GM19395 (cell line): ENCODE results near the gene TSPAN4.

Experiments used
- ATAC-seq: cut with Tn5 transposase; IDR thresholded peaks from one replicate; pipeline ENCODE4 v1.9.1; 2021; ENCODE audit warnings: mild to moderate bottlenecking, moderate library complexity; ENCODE audit not compliant: unreplicated experiment

TSPAN4 gene

DNA sequence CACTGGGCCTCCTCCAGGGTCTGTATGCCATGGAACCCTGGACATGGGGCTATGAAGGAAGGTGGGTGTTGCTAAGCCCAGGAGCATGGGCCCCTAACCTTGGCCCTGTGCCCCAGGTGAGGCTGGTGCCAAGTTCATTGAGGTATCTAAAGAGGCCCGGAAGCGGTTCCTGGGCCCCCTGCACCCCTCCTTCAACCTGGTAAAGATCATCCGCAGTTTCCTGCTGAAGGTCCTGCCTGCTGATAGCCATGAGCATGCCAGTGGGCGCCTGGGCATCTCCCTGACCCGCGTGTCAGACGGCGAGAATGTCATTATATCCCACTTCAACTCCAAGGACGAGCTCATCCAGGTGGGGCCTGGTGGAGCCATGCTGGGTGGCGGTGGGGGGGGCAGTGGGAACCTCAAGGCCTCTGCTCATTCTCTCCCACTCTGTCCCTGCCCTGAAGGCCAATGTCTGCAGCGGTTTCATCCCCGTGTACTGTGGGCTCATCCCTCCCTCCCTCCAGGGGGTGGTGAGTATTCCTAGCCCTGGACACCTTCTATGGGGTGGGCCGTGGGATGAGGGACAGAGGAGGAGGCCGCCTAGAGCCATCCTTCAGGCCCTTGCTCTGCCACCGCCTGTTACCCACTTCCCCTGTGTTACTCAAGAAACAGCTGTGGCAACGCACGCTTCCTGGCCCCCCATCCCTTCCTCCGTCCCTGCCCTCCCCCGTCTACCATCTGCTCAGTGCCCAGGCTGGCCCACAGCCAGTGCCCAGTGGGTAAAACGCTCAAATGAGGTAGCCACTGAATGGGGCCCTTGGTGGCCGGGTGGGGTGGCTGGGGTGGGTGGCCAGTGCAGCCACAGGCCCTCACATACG, 20.9 kb upstream of the TSPAN4 start:
- ATAC-seq: no peak

DNA sequence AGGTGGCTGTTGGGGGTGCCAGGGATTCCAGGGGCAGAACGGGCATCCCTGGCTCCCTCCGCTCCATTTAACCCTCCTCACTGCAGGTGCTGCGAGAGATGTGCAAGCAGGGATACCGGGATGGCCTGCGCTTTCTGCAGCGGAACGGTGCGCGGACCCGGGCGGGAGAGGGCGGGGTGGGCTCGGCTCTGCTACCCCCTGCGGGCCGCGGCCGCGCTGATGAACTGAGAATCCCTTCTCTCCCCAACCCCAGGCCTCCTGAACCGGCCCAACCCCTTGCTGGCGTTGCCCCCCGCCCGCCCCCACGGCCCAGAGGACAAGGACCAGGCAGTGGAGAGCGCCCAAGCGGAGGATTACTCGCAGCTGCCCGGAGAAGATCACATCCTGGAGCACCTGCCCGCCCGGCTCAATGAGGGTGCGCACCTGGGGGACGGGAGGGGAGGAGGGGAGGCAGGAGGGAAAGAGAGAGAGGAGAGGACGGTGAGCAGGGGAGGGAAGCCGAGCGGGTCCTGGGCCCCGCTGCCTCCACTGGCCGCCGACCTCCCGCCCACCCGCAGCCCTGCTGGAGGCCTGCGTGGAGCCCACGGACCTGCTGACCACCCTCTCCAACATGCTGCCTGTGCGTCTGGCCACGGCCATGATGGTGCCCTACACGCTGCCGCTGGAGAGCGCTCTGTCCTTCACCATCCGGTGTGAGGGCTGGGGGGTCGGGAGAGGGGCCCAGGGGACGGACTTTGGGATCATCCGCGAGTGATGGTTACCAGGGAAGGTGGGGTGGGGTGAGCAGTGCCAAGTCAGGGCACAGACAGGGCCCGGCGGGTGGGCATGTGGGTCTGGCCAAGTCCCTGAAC, 19.0 kb upstream of the TSPAN4 start:
- no peak for ATAC-seq

DNA sequence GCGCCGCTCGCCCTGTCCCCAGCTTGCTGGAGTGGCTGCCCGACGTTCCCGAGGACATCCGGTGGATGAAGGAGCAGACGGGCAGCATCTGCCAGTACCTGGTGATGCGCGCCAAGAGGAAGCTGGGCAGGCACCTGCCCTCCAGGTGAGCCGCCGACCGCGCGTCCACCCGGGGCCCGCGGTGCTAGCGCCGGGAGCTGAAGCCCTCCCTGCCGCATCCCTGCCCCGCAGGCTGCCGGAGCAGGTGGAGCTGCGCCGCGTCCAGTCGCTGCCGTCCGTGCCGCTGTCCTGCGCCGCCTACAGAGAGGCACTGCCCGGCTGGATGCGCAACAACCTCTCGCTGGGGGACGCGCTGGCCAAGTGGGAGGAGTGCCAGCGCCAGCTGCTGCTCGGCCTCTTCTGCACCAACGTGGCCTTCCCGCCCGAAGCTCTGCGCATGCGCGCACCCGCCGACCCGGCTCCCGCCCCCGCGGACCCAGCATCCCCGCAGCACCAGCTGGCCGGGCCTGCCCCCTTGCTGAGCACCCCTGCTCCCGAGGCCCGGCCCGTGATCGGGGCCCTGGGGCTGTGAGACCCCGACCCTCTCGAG, 18.3 kb upstream of the TSPAN4 start:
- ATAC-seq: no peak

GRCh38 chr11:824942-825341, 17.7 kb upstream of the TSPAN4 start:
- no peak for ATAC-seq

GRCh38 chr11:825366-826226, 17.1 kb upstream of the TSPAN4 start:
- no peak for ATAC-seq

GRCh38 chr11:826227-826621, 16.4 kb upstream of the TSPAN4 start:
- ATAC-seq: no peak

GRCh38 chr11:826836-827145, 15.9 kb upstream of the TSPAN4 start:
- peak; percentile 7 for ATAC-seq

DNA sequence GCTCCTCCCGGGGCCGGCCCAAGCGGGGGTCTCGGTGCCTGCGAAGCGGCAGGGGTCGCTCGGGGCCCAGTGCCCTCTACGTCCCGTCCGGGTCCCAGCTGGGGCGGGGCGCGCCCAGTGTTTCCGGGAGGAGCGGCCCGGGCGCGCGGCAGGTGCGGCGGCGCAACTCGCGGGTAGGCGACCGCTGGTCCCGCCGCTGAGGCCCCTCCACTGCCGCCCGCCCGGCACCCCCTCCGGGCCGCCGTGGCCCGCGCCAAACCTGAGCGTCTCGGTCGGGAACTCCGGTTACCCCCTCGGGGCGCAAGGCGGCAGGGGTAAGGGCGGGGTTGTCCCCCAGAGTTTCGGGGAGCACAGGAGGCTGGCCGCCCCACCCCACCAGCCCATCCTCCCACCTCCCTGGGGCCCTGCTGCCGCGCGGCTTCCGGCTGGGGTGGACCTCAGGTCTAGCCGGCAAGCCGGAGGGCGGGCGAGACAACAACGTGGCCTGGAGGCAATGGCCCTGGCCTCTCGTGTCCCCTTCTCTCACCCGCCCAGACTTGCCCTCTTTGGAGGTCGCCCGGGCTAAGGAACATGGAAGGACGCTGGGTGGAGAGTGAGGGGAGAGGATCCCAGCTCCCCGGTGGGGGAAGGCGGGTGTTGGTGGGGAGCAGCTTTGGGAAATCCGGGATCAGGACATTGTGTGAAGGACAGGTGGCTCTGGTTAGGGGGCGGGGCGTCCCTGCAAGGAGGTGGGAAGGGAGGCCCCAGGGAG, 15.3 kb upstream of the TSPAN4 start:
- peak; percentile 48 for ATAC-seq

DNA sequence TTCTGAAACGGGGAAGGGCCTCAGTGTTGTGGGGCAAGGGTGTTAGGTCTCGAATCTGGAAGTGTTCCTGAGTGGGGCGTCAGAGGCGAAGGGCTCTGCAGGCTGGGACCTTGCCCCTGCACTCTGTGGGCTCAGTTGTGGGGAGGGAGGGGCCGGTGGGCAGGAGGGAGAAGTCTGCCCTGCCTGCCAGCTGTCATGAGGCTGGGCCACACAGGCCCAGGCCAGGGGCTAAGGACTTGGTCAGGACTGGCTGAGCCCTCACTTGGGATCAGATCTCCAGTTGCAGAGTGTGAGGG, 14.8 kb upstream of the TSPAN4 start, which contains the start of gene CRACR2B:
Gene CRACR2B, plus strand, starts transcription at position 23 of the 296 bp plus-strand sequence. CDS start 689 bp downstream, outside the sequence.
- peak; percentile 27 for ATAC-seq

DNA sequence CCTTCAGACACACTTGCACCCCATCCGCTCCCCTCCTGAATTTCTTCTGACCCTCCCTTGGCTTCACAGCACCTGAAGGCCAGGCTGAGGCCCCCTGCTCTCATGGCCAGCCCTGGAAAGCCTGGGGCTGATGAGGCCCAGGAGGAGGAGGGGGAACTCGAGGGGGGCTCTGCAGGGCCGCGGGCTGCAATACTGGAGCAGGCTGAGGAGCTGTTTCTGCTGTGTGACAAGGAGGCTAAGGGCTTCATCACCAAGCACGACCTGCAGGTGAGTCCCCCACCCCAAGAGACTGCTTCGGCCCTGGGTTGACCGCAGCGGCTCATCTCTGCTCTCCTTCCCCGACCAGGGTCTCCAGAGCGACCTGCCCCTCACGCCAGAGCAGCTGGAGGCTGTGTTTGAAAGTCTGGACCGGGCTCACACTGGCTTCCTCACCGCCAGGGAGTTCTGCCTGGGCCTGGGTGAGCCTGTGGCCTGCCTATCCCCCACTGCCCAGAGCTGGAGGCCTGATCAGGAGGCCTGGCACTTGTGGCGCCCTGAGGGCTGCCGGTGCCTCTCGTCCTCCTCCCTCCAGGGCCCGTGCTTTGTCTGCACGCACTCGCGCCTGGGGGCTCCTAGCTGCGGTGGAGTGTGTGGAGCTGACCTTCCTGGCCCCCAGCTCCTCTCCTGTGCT, 14.0 kb upstream of the TSPAN4 start:
- ATAC-seq: no peak

- no peak for ATAC-seq
Observed at GRCh38 chr11:829176-829846, 13.3 kb upstream of the TSPAN4 start.

- ATAC-seq: no peak
Observed at GRCh38 chr11:829847-830294, 12.8 kb upstream of the TSPAN4 start.

DNA sequence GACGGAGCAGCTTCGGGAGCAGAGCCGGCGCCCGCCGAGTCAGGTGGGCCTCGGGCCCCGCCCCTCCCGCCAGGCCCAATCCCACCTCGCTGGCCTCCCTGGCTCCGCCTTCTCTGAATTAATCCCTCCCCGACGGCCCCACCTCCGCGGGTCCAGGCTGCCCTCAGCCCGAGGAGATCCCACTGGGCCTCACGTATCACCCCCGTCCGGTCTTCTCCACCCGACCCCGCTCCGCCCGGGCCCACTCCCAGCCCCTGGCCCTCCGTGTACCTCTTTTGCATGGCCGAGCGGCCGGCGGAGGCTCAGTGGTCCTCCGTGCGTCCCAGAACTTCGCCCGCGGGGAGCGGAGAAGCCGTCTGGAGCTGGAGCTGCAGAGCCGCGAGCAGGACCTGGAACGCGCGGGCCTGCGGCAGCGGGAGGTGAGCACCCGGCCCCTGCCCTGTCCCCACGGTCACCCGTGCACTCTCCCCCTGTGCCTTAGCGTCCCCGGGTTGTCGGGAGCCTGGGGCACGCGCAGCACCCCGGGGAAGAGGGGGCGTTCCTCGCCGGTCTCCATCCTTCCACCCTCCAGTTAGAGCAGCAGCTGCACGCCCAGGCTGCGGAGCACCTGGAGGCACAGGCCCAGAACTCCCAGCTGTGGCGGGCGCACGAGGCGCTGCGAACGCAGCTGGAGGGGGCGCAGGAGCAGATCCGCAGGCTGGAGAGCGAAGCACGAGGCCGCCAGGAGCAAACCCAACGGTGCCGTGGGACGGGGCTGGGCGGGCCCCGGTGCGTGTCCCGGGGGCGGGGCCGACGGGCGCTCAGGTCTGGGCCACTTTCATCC, 12.1 kb upstream of the TSPAN4 start:
- ATAC-seq: no peak

DNA sequence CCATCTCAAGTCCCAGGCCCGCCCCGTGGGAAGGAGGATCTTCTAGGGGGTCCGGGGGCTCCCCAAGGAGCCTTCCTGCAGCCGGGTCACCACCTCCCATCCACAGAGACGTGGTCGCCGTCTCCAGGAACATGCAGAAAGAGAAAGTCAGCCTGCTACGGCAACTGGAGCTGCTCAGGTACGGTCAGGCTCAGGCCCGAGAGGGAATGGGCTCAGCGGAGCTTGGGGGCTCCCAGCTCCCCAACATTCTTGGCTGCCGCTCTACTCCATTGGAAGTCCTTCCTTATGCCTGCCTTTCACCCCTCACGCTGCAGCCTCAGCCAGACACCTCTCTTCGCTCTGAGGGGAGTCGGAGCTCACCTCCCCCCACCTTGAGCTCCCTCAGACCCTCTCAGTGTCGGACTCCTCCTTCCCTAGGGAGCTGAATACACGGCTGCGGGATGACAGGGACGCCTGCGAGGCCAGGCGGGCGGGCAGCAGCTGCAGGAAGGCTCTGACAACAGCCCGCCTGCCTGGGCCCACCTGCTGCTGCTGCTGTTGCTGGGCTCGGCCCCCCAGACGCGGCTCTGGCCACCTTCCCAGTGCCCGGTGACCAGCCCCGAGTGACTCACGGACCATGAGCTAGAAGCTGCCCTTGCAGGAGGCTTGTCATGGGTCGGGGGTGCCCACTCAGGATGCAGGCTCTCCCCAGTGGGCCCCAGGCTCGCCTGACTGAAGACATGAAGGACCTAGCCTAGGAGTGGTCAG, 11.4 kb upstream of the TSPAN4 start:
- ATAC-seq: no peak

- no peak for ATAC-seq
Observed at GRCh38 chr11:831961-832528, 10.6 kb upstream of the TSPAN4 start.

DNA sequence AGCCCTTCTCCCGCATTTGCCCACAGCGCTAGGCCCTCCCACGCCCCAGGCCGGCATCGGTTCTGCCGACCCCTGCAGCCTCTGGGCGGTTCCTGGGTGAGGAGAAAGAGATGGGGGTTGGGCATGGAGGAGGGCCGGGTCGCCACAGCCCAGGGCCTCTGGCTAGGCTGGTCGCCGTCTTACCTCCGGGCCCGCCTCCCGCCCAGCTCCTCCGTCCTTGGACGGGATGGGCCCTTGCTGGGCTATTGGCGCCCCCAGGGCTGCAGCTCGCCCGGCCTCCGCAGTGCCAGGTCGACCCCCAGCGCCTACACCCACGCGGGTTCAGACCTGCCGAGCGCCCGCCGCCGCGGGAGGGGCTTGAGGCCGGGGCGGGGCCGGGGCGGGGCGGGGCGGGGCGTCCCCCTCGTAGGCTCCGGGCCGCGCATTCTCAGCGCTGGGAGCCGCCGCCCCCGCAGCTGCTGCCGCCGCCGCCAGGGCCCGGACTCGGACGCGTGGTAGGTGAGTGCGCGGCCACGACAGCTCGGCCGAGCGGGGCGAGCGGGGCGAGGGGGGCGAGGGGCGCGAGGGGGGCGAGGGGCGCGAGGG, 10.0 kb upstream of the TSPAN4 start, which contains the start of gene CD151:
Gene CD151, plus strand, starts transcription at position 424 of the 585 bp plus-strand sequence. CDS start 3,118 bp downstream, outside the sequence.
- ATAC-seq: peak; percentile 36
